Stomach (tissue), 9 donors: ENCODE measurements around the gene NTRK3. TPM values are rescaled to one million over a fixed set of nuclear protein-coding genes. Genes with fewer than 3 reads are reported as not detected.

Experiments used
- DNase-seq, 2 donors: peaks; one replicate each; pipeline versions ENCODE4 v3.0.0 to v3.0.0-alpha.2; 2013 to 2019
- H3K27ac ChIP-seq, 5 donors: fragments of 200-600 bp in 4 of 5; sonication (generic) in 4 of 5; one replicate each; pipeline ENCODE4 v1.5.1; 2013 to 2019; ENCODE audit warnings: mild to moderate bottlenecking in 1 of 5, moderate library complexity in 1 of 5
- H3K27me3 ChIP-seq, 3 donors: fragments of 200-600 bp; sonication (generic); one replicate each; pipeline ENCODE4 v1.5.1; 2017 to 2019; ENCODE audit warnings: mixed run types in 1 of 3
- H3K36me3 ChIP-seq, 4 donors: fragments of 200-600 bp; sonication (generic); 1 replicate in 3 of 4; 2 replicates in 1 of 4; pipeline ENCODE4 v1.5.1; 2016 to 2019
- H3K4me1 ChIP-seq, 4 donors: fragments of 200-600 bp; sonication (generic); one replicate each; pipeline ENCODE4 v1.5.1; 2016 to 2019
- H3K4me3 ChIP-seq, 4 donors: fragments of 200-600 bp; sonication (generic) in 3 of 4; one replicate each; pipeline ENCODE4 v1.5.1; 2016 to 2019; ENCODE audit warnings: mild to moderate bottlenecking in 1 of 4
- H3K9me3 ChIP-seq, 4 donors: fragments of 200-600 bp; sonication (generic); one replicate each; pipeline ENCODE4 v1.5.1; 2016 to 2019
- EP300 ChIP-seq: sonication (generic); formaldehyde crosslinking; IDR thresholded peaks from one replicate; pipeline ENCODE4 v1.6.1; 2017; ENCODE audit warnings: antibody characterized with exemption
- POLR2A ChIP-seq, 4 donors: fragments of 450-650 bp; IDR thresholded peaks; one replicate each; pipeline ENCODE4 v1.6.1; 2016; ENCODE audit warnings: antibody characterized with exemption in 4 of 4, control low read depth in 2 of 4, mild to moderate bottlenecking in 1 of 4, moderate library complexity in 1 of 4
- POLR2AphosphoS5 ChIP-seq, 3 donors: sonication (generic); formaldehyde crosslinking; IDR thresholded peaks; one replicate each; pipeline ENCODE4 v1.6.1; 2016; ENCODE audit warnings: antibody characterized with exemption in 3 of 3
- WGBS, 5 donors: extraction: QIAGEN DNeasy Blood & Tissue Kit in 3 of 5; methylation state at CpG; one replicate each; pipeline versions ENCODE4 v1.1.5 to v1.1.7; 2013 to 2018; 5-methylcytosine and 5-hydroxymethylcytosine counted together
- intact Hi-C: fragments of 100-400 bp; cut with DNase I; formaldehyde crosslinking; loops from one replicate; pipeline ENCODE4 v1.15.1; 2023; ENCODE audit warnings: low total_unique reads
- polyA plus RNA-seq, 3 donors: library from polyadenylated mRNA; stranded (reverse); fragments of 200-250 nt; gene quantifications; one replicate each; pipeline ENCODE4 v1.2.3, GENCODE V29; 2013
- total RNA-seq, 5 donors: library from RNA; depleted of rRNA; stranded (reverse); fragments of >200 nt; gene quantifications; one replicate each; pipeline versions ENCODE4 v1.1.0 to v1.2.3, GENCODE V29; 2014 to 2016
- TF ChIP-seq, protein P1 (sequence below), 7 experiments: fragments of 450-650 bp in 4 of 7; fragments of 200-600 bp in 3 of 7; sonication (generic) in 3 of 7; IDR thresholded peaks; one replicate each; pipeline ENCODE4 v1.5.1; 2016 to 2019; ENCODE audit warnings: antibody characterized with exemption in 7 of 7, control low read depth in 2 of 7, mild to moderate bottlenecking in 1 of 7
- donor health status: healthy with polysubstance abuse.
- donor health status: Bipolar disorder and iron deficiency.
- donor health status: healthy.

NTRK3 gene
- total and polyA plus RNA-seq, 8 donors, result under 0.01 to 18.2 (median 1.0) TPM; not detected in 1

- TF ChIP-seq POLR2AphosphoS5 (IDR thresholded peaks at IDR 0.05) (no peak), POLR2A (IDR thresholded peaks at IDR 0.05) (no peak), EP300 (no peak)
- TF ChIP-seq, protein P1, sequence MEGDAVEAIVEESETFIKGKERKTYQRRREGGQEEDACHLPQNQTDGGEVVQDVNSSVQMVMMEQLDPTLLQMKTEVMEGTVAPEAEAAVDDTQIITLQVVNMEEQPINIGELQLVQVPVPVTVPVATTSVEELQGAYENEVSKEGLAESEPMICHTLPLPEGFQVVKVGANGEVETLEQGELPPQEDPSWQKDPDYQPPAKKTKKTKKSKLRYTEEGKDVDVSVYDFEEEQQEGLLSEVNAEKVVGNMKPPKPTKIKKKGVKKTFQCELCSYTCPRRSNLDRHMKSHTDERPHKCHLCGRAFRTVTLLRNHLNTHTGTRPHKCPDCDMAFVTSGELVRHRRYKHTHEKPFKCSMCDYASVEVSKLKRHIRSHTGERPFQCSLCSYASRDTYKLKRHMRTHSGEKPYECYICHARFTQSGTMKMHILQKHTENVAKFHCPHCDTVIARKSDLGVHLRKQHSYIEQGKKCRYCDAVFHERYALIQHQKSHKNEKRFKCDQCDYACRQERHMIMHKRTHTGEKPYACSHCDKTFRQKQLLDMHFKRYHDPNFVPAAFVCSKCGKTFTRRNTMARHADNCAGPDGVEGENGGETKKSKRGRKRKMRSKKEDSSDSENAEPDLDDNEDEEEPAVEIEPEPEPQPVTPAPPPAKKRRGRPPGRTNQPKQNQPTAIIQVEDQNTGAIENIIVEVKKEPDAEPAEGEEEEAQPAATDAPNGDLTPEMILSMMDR (IDR thresholded peaks at IDR 0.05), result no peak
Observed at GRCh38 chr15:88023914-88024313, 232.6 kb downstream of the NTRK3 start.

DNA sequence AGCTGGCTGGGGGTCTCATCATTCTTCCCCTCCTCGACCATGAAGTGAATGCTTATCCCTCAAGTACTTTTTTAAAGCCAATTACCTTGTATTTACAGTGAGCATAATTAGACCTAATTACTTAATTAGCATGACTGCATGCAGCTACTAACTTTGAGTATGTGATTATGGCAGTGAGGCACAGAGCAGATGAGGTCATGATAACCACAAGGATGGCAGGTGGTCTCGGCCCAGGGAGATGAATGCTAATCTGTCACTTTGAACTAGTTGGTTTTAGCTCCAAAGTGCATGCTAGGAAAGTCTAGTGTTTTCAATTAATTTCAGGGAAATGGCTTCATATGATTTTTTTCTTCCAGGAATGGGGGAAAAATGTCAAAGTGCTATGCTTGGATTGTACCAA, 233.8 kb downstream of the NTRK3 start:
- H3K9me3 ChIP-seq, result no peaks in the 10 kb centered on the region
- TF ChIP-seq POLR2A (IDR thresholded peaks at IDR 0.05) (no peak), EP300 (no peak), POLR2AphosphoS5 (IDR thresholded peaks at IDR 0.05) (no peak)
- TF ChIP-seq, protein P1 (IDR thresholded peaks at IDR 0.05), result no peak
- no peak overlapping the region for H3K27ac ChIP-seq
- DNase-seq, result no peak
- peaks cover 0 to 5% (median 0%) of the 10 kb centered on the region in 3 donors for H3K27me3 ChIP-seq
- H3K36me3 ChIP-seq, result no peaks in the 10 kb centered on the region
- intact Hi-C loops, result no loop called here
- 38 to 68% (median 48%) methylated on average over 2 of the region's 2 CpGs for whole genome bisulfite sequencing, 5 donors
- no peak overlapping the region for H3K4me3 ChIP-seq
- H3K4me1 ChIP-seq, result no peaks in the 10 kb centered on the region

More at GRCh38 chr15:88023914-88024313, 232.6 kb downstream of the NTRK3 start:
- WGBS, 5 donors, result 92 to 94% (median 93%) methylated on average over 5 of the region's 5 CpGs
- H3K27ac ChIP-seq, result no peak overlapping the region
- H3K9me3 ChIP-seq, result no peaks in the 10 kb centered on the region
- no peak for DNase-seq
- no peaks in the 10 kb centered on the region for H3K4me1 ChIP-seq
- H3K4me3 ChIP-seq, result no peak overlapping the region
- H3K27me3 ChIP-seq, result no peaks in the 10 kb centered on the region
- intact Hi-C loops, result no loop called here
- no peaks in the 10 kb centered on the region for H3K36me3 ChIP-seq

GRCh38 chr15:88021601-88022000, 234.9 kb downstream of the NTRK3 start:
- Histone ChIP-seq H3K9me3 (no peaks in the 10 kb centered on the region), H3K36me3 (no peaks in the 10 kb centered on the region), H3K4me1 (no peaks in the 10 kb centered on the region), H3K27me3 (peaks cover 0 to 5% (median 0%) of the 10 kb centered on the region in 3 donors), H3K27ac (no peak overlapping the region), H3K4me3 (no peak overlapping the region)
- intact Hi-C loops, result no loop called here
- DNase-seq, result no peak
- TF ChIP-seq EP300, result no peak
- WGBS, 5 donors, result 68 to 86% (median 83%) methylated on average over 4 of the region's 4 CpGs

DNA sequence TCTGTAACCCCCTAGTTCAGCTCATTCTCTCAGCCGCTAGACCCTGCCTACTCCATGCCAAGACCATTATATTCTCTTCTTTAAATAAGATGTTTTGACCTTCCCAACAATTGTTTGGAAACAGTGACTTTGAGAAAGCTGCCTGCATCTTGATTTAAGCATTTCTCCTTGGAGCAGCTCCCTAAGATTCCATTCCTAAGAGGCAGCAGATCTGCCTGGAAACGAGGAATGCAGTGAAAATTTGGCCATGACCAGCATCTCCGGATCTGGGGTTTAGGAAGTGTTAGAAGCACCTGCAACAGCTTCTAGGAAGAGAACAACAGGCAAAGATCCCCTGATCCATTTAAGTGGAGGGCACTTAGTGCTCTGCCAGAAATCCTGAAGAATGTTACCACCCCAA, 235.7 kb downstream of the NTRK3 start:
- intact Hi-C loops, result no loop called here

GRCh38 chr15:88019656-88020055, 236.9 kb downstream of the NTRK3 start:
- TF ChIP-seq POLR2AphosphoS5 (IDR thresholded peaks at IDR 0.05), result no peak
- no peak for TF ChIP-seq POLR2A (IDR thresholded peaks at IDR 0.05)
- TF ChIP-seq, protein P1 (IDR thresholded peaks at IDR 0.05), result no peak
- no peak for TF ChIP-seq EP300
- no peak overlapping the region for H3K4me3 ChIP-seq
- intact Hi-C loops, result no loop called here
- no peak for DNase-seq
- H3K4me1 ChIP-seq, result peaks cover 0 to 6% (median 2%) of the 10 kb centered on the region in 4 donors
- H3K27me3 ChIP-seq, result peaks cover 0 to 5% (median 0%) of the 10 kb centered on the region in 3 donors
- no peak overlapping the region for H3K27ac ChIP-seq
- H3K36me3 ChIP-seq, result no peaks in the 10 kb centered on the region
- 56 to 80% (median 62%) methylated on average over 2 of the region's 2 CpGs for WGBS, 5 donors
- no peaks in the 10 kb centered on the region for H3K9me3 ChIP-seq

More for the DNA sequence above, 235.7 kb downstream of the NTRK3 start:
- Histone ChIP-seq H3K27me3 (peaks cover 0 to 5% (median 0%) of the 10 kb centered on the region in 3 donors), H3K36me3 (no peaks in the 10 kb centered on the region), H3K27ac (no peak overlapping the region), H3K9me3 (no peaks in the 10 kb centered on the region), H3K4me1 (no peaks in the 10 kb centered on the region), H3K4me3 (no peak overlapping the region)
- TF ChIP-seq, protein P1 (IDR thresholded peaks at IDR 0.05), result no peak
- TF ChIP-seq POLR2AphosphoS5 (IDR thresholded peaks at IDR 0.05), result no peak
- TF ChIP-seq POLR2A (IDR thresholded peaks at IDR 0.05), result no peak
- no peak for TF ChIP-seq EP300
- no peak for DNase-seq
- WGBS, 5 donors, result 50 to 68% (median 62%) methylated on average over 3 of the region's 3 CpGs
